Measurements from ENCODE around the gene RALGPS1.
"Not testable (repeated sequence)": the region's sequence is repeated elsewhere in the genome, so short reads cannot be mapped to it uniquely, and the experiment has no call there.

Gene RALGPS1

DNA sequence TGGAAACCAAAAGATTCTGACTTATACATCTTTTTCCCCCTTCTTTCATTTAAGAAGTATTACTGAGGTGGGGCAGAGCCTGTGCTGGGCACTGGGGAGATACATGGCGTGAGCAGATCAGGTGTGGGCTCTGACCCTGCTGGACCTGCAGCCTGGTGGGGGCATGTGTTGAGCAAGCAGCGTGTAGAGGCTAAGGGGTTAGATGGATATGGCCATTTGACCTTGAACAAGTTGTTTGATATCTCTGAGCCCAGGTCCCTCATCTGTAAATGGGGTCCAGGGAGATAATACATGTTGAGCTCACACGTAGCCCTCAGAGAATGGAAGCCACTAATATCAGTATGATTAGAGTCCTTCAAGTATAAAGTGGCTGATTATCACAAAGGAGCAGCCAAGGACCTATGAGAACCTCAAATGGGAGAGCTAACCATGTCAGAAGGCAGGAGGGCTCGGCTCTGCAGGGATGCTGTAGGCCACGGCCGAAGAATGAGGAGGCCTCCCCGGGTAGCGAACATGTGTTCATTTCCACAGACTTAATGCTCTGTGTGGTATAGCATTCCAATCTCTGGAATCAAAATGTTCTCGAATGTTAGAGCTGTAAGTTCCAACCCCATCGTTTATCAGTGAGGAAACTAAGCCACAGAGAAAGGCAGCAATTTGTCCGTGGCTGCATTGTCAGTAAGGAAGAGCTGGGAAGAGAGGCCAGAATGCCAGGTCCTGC is 223.2 kb downstream of the RALGPS1 start:
- DNase-seq (ENCODE audit: low spot score) = no peak

DNA sequence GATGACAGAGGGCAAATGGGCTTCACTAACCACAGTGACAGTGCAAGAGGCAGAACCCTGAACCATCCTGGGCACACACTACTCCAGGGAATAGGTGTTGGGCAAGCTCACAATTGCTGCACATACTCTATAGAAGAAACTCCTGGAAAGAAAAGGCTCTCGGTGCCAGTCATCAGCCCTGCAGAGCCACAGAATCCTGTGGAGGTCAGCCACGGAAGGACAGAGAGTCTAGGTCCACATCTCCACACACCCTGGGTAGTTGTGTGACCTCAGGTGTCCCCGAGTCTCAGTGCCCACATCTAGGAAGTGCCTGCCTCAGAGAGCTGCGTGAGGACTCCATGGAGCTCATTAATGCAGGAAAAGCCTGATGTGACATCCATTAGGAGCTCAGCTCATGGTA is 223.9 kb downstream of the RALGPS1 start:
- DNase-seq (ENCODE audit: low spot score) = no peak

DNA sequence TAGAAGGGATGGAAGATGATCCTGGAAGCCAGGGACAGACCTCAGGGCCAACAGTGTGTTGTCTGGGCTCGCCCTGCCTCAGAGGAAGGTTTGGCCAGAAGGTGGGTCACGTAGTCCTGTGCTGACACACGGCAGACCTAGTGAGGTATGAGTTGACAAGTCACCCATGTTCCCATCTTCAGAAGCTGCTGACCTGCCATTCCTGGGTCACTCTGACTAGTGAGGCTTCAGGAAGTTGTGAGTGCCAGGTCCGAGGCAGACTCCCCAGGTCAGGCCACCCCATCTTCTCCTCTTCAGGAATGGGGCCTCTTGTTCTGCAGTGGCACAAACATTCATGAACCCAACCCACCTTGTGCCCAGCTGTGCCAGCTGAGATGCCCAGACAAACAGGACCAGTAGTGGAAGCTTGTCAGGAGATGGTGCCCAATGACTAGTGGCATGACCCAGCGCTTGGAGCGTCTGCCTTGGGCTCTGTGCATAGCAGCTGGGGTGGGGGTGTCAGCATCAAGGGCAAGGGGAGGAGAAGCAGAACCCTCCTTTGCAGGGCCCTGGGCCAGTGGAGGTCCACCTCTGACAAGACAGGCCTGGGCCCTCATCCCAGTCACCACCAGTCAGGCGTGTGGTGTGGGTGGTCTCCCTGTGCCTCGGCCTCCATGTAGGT is 224.6 kb downstream of the RALGPS1 start:
- DNase-seq (ENCODE audit: low spot score) = no peak

DNA sequence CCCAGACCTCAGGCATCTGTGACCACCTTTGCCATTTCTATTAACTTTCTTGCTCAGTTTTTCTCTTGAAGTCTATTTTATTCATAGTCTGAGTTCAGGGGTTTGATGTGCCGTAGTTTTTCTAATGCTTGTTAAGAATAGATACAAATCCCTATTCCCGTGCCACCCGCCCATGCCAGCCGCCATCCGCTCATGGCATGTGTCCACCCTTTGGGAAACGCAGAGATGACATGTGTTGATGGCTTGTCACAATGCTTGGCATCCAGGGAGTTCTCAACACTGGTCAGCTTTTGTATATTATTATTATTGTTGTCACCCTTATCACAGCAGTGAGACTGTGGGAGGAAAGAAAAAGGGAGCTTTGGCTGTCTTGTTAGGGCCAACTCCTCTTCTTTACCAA is 225.2 kb downstream of the RALGPS1 start:
- peak; percentile 56 for DNase-seq (ENCODE audit: low spot score)

DNA sequence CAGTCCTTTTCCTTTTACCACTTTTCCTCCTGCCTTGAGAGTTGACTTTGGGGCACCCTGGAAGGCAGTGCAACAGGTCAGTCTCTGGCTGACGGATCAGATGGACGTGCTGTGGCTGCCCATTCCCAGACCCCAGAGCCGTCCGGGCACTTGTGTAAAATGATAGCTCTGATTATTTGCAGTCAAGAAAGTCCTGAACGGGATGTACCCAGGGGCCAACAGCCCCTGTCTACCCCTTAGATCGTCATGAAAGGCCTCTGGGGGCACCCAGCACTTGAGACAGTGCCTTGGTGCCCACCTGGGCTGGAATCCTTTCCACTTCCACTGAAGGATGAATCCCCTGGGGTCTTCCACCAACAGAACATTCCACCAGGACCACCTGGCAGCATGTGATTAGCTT is 225.6 kb downstream of the RALGPS1 start:
- no peak for DNase-seq (ENCODE audit: low spot score)

DNA sequence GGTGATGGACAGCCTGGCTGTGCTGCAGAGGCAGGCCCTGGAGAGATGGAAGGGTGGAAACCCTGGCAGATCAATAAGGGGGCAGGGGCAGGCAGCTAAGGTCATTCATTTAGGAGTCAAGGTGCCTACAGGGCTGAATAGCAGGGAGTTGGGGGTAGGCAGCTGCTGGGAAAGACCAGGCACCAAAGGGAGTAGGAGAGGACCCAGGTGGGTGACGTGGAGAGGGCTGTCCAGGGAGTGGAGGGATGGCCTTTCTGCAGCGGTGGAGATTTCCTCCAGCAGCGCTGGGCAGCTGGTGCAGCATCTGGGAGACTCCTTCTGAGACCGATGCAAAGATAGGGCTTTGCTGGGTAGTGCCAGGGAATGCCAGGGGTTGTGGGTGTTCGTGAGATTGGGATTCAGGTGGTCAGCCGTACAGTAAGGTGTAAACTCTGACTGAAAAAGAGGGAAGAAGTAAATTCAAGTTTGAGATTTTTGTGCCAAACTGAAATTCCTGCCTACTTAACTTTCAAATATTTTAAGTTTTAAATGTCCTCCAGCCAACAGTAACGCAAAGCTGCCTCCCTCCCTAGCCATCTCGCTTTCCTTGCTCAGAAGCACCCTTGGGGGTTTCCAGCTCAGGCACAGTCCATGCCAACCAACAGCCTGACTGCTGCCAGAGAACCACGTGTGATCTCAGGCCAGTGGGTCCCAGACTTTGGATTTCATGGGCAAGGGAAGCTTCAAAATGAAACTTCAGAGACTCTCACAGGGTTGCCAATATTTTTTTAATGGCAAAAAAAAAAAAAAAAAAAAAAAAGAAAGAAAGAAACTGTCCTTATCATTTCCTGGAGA is 226.5 kb downstream of the RALGPS1 start:
- DNase-seq (ENCODE audit: low spot score) = peak; percentile 66

DNA sequence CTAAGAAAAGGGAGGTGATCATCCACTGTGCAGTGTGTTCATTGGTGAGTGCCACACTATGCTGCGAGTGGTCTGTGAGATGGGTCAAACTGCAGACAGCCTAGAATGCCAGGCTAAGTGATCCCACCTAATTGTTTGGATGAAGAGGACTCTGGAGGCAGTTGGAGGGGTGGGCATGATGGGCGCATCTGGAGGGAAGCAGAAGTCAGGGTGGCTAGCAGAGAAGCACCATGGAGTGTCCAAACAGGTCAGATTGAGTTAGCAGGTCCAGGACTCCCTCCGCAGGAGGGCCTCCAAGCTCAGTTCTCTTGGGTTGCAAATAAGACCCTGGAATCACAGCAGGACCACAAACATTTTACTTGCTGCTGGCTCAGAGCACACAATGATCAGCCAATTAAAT is 227.7 kb downstream of the RALGPS1 start:
- no peak for DNase-seq (ENCODE audit: low spot score)

DNA sequence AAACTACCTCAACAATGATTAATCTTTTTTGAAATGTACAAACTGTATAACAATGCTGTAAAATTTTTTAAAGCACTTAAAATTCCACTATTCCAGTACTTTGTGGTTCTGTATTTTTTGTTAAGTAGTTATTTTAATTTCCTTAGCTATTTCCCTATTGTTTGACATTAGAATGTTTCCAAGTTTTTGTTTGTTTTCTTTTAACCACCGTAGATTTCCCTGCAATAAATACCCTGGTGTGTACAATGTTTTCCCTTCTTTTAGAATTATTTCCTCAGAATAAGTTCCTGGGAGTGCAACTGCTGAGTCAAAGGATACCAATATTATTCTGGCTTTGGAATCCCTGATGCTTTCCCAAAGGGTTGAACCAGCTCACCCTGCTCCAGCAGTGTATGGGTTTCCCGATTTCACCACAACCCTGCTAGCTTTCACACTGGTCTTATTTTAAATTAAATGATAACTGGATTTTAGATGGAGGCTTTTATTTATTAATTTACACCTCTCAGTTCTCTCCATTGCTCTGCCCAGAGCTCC is 228.4 kb downstream of the RALGPS1 start:
- DNase-seq (ENCODE audit: low spot score) = no peak

DNA sequence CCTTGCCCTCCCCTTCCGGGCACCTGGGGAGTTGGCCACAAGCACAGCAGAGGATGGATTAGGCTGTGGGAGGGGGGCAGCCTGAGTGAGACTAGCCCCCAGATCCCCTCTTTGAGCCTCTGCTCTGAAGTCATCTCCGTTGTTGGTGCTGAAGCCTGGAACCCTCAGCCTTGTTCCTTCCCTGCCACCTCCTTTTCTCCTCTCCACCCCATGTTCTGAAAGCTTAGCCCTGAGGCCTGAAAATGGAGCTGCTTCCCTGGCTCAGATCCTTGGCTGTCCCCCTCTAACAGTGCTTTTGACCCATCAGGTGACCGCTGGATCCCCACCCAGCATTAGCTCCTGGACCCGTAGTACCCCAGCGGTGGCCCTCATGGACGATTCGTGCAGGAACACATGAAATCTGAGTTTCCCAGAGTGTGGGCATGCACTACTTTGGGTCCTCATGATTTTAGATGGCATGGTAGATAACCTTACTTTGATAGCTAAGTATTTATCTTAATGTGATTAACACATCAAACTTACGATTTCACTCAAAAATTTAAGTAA is 229.4 kb downstream of the RALGPS1 start:
- no peak for DNase-seq (ENCODE audit: low spot score)

DNA sequence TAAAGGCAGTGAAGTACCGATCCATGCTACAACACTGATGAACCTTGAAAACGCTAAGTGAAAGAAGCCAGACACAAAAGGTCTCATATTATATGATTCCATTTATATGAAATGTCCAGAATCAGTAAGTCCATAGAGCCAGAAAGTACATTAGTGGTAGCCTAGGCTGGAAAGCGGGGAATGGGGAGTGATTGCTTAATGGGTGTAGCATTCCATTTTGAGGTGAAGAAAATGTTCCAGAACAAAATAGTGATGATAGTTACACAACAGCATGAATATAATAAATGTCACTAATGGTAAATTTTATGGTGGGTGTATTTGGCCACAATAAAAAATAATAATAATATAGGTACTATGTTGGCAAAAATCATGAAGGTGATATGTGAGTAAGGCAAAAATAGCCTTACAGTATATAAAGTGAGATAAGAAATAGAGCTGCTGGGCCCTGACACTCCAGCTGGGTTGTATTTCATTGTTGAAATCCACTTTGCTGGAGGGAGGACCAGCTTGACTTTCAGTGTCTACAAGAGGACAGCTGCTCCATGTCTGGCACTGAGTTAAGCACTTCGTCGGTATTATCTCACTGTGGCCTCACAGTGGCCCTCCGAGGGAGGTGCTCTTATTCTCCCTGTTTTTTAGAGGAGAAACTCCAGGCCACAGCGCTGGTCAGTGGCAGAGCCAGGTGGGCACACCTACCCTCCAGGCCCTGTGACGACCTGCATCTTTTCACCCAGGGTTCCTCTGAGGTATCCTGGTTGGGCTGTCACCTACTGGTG is 230.3 kb downstream of the RALGPS1 start:
- DNase-seq (ENCODE audit: low spot score) = no peak

DNA sequence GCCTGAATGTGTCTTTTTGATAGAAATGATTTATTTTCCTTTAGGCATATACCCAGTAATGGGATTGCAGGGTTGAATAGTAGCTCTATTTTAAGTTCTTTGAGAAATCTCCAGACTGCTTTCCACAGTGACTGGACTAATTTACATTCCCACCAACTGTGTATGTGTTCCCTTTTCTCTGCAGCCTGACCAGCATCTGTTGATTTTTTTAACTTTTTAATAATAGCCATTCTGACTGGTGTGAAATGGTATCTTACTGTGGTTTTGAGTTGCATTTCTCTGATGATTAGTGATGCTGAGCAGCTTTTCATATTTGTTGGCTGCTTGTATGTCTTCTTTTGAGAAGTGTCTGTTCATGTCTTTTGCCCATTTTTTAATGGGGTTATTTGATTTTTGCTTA is 232.3 kb downstream of the RALGPS1 start:
- DNase-seq (ENCODE audit: low spot score) = not testable (repeated sequence)

DNA sequence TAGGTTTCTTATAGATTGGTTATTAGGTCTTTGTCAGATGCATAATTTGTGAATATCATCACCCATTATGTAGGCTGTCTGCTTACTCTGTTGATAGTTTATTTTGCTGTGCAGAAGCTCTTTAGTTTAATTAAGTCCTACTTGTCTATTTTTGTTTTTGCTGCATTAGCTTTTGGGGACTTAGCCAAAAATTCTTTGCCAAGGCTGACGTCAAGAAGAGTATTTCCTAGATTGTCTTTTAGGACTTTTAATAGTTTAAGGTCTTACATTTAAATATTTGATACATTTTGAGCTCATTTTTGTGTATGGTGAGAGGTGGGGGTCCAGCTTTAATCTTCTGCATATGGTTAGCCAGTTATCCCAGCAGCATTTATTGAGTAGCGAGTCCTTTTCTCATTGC is 232.7 kb downstream of the RALGPS1 start:
- no peak for DNase-seq (ENCODE audit: low spot score)

DNA sequence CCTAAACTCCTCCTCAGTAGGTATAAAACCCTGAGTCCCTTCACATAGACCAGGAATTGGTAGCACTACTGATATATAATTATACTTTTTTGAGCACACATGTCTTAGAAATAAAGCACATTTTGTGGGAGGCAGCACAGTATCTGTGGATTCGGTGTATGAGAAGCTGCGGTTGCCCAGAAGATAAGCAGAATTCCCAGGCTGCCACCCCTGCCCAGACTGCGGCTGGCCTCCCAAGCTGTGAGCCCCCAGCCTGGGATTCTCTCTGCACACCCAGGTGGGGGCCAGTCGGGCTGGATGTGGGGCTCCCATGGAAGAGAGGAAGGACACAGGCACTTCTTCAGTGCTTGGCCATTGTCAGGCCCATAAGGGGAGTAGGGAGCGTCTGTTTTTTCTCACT is 233.4 kb downstream of the RALGPS1 start:
- DNase-seq (ENCODE audit: low spot score) = no peak

DNA sequence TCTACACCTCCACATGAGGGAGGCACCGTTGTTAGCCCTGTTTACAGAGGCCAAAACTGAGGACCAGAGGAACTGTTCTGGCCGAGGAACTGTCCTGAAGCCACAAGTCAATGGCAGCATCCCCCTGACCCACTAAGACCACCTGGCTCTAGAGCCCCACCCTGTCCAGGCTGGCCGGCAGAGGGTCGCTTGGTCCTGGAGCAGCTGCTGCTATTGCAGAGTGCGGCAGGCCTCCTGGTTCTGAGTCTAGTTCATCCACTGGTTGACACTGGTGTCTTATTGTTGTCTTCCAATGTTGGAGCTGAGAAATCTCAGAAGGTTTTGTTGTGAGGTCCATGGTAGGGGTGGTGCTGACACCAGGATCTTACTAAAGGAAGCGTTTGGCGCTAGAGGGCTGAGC is 234.4 kb downstream of the RALGPS1 start:
- no peak for DNase-seq (ENCODE audit: low spot score)

DNA sequence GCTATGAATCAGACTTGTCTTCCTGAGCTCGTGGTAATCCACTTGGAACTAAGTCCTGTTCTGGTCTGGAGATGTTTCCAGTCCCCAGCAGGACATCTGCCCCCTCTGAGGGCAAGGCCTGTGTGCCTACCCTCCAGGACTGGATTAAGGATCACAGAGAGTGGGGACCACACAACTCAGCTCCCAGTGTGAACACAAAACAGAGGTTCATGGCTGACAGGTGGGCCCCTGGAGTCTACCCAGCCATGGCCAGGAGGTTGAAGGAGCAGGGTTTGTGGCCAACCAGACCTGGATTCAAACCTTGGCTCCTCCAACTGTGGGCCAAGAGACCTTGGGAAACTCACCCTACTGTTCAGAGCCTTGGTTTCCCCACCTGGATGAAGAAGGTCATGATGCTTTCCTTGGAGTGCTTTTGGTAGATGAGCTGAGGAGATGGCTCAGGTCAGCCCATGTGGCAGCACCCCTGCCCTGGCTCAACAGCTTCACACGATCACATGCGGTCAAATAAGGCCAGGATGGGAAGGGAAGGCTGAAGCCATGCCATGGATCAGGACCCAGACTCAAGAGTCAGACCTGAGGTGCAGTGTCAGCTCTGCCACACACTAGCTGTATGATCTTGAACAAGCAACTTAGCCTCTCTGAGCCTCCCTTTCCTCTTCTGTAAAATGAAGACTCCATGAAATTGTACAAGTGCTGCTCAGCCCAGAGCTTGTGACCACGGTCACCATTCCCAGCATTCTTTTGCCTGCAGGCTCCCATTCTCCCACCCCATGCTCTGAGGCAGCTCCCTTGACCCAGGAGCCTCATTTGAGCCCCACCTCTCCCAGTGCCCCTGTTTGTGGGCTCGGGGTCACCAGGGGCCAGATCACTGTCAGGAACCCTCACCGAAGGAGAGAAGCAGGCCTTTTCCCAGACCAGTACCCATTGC is 235.1 kb downstream of the RALGPS1 start:
- no peak for DNase-seq (ENCODE audit: low spot score)

DNA sequence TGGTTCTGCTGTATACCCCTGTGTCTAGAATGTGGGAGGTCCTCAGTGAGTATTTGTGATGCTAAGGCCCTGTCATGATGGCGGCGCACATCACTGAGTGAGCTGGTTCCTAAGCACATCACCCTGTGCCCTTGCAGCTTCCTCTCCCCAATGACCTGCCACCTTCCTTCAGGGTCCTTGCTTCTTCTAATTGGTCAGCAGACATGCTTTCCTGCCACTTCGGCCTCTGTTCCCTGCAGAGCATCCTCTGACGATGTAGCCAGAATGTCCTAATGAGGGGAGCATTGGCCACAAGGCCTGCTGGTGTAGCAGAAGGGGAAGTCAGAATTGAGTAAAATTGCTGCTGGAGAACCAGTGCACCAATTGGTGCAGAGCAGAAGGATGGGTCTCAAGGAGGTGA is 238.9 kb downstream of the RALGPS1 start:
- DNase-seq (ENCODE audit: low spot score) = no peak

DNA sequence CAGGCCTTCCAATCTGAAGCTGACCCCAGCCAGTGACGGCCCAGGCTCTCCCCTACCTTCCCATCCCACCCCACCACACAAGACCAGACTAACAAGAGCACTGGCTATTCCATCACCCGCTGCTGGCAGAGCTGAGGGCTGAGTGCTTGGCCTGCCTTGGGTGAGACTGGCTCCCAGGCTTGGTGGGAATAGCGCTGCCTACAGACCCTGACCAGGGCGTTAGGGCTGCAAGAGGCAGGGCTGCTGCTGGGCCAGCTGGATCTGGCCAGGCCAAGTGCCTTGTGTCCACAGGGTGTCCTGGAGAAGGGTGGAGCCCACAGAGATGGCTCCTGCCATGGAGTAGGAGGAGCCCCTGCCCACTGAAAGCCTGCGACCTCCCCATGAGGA is 239.4 kb downstream of the RALGPS1 start:
- DNase-seq (ENCODE audit: low spot score) = peak; percentile 64

DNA sequence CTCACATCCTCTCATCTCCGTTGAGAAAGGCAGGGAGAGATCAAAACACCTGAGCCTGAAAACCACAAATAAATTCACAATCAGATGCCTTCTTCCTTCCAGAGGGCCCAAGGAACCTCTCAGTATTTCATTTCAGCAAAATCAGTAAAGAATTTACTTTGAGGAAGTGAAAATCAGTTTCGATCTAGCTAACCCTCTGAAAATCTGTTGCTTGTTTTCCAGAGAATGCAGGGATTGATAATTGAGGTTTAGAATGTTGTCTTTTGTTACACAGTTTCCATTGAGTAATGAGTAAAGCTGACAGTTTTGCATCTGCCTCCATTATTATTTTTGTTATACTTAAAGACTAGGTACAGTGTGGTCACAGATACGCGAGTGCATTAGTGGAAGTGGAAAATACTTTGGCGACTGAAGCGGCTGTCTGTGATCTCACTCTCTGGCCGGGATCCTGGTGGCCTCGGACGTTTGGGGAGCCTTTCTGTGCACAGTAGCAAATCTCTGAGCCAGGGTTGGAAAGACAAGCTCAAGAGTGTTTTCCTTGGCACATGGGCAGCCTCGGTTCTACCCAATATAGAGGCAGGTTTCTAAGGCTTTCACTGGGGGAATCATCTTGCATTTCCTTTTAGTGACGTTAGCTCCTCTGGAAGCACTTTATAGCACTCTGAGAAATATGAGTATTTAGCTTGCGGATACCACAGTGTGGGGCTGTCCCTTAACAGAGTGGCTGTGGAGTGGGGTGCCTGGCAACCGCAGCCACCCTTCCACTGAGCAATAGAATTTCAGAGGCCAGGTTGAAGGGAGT is 240.0 kb downstream of the RALGPS1 start:
- peak; percentile 82 for DNase-seq (ENCODE audit: low spot score)

DNA sequence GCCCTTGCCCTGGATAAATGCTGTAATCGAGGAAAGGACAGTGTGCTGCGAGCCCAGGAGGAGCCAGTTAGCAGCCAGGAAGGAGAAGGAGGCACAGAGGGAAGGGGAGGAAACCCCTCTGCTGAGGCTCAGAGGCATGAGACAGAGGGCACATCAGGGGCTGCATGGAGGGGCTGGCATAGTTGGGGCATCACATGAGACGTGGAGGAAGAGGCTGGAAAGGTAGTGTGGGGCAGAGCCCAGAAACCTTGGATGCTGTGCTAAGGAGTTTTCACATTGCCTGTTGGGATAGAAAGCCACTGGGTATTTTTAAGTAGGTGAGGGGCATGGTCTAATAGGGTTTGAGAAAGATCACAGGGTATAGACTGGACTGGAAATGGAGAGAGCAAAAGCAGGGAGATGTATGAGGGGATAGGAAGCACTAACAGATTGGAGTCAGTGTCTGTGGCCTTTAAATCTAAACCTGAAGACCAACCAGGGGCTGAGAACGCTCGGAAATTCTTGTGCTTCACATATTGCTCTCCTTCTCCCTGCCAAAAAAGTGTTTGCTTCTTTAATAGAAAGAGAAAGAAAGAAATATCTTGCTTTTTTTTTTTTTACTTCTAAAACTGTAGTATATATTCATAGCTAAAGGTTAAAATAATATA is 240.9 kb downstream of the RALGPS1 start:
- DNase-seq (ENCODE audit: low spot score) = no peak
